NCI-H1092 (cell line): Measurements from ENCODE around the gene SPRY4.
"Not testable (repeated sequence)": the region's sequence is repeated elsewhere in the genome, so short reads cannot be mapped to it uniquely, and the experiment has no call there.

Experiments
- DNase-seq: peaks from one replicate; lab custom pipeline; 2025; lab: John Stamatoyannopoulos, UW

SPRY4 gene

DNA sequence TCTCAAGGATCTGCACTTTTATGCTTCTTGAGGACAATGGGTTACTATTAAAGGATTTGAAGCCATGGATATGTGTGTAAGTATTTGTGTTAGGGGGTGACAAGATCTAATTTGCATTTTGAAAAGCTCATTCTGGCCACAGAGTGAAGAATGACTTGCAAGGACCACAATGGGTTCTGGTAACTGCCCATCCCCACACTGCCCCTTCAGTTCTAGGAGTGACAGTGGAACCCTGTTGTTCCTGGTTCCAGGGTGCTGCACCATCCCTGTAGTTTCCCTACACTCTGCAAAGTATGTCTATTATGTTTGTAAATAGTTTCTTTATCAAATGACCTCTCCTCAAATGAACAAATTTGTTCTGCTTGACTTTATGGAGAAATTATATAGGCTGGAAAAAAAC is 9.7 kb upstream of the SPRY4 start:
- no peak for DNase-seq

GRCh38 chr5:142333749-142334148 is 8.9 kb upstream of the SPRY4 start:
- not testable (repeated sequence) for DNase-seq

- DNase-seq = no peak
Measured at GRCh38 chr5:142330444-142330843, 5.6 kb upstream of the SPRY4 start.

GRCh38 chr5:142330026-142330425 is 5.2 kb upstream of the SPRY4 start:
- no peak for DNase-seq

GRCh38 chr5:142327111-142327842 is 2.5 kb upstream of the SPRY4 start:
- no peak for DNase-seq

- DNase-seq = no peak
Measured at GRCh38 chr5:142326480-142326938, 1.7 kb upstream of the SPRY4 start.

DNA sequence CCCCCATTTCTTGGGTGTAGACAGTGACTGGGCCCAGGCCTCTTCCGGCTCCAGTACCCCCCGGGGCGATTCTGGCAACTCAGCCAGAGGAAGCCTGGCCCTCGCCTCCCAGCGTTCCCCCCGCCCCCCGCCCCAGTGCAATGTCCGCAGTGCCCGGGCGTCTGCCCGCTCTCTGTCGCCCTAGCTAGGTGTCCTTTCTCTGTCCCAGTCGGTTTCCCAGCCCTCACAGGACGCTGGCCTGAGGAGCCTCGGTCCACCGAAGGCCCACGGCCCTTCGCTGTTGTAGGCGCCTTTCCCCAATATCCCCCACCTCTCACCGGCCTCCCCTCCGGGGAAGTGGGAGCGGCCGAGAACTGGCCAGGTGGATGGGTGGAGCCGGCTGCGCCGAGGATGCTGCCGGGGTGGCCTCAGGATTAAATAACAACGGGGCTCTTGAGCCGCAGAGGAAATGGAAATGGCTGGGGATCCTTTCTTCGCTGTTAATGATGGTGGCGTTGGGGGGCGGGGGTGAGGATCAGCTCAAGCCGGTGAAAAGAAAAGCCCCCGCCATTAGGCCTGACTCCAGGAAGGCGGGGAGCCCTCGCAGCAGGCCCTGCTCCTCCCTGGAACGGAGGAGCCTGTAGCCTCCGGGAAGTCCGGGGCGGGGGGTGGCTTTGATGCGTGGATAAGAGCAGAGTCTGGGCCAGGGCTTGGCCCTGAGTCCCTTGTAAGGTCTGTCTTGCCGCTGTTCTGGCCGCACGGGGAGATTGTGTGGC is 1.1 kb upstream of the SPRY4 start:
- DNase-seq = peak; percentile 21

DNA sequence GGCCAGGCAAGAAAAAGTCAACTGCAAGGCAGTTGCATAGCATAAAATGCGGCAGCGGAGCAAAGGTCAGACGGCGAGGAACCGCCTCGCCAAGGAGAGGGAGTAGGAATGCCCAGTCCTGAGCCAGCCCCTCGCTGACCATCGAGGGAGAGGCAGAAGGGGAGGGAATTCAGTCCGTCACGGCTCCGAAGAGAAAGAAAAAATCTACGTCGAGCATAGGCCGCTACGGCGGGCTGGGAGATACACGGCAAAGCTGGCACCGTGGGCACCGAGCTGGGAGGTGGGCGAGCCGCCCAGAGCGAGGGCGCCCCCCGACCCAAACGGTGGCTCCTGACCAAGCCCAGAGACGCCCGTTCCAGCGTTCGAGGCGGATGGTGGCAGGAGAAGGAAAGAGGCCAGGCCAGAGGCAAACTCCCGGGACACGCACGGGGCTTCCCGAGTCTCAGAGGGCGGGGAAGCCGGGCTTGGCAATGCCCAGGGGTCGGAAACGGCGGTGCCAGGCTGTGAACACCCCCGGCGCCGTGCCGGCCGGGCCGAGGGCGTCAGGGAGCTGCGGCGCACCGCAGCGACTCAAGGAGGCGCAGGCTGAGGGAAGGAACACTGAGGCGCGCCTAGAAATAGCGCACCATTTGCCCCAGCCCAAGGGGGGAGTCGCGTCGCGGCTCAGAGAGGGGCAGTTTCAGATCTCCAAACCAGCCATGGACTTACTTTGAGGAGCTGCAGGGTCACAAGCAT is 518 bp downstream of the SPRY4 start:
- DNase-seq = no peak

- DNase-seq = no peak
Measured at GRCh38 chr5:142323480-142324135, 1.2 kb downstream of the SPRY4 start.

GRCh38 chr5:142322747-142323479 is 1.9 kb downstream of the SPRY4 start:
- DNase-seq = no peak

DNA sequence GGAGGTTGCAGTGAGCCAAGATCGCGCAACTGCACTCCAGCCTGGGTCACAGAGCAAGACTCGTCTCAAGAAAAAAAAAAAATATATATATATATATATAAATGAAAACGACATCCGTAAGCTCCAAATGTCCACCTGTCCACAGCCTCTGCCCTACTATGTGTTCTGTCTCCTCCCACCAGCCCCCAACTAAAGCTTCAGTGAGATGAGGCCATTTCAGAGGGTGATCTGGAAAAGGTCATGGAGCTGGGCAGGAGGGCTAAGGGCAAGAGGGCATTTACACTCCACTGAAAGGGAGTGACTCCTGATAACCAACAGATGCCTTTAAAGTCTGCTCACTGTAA is 2.4 kb downstream of the SPRY4 start:
- no peak for DNase-seq

DNA sequence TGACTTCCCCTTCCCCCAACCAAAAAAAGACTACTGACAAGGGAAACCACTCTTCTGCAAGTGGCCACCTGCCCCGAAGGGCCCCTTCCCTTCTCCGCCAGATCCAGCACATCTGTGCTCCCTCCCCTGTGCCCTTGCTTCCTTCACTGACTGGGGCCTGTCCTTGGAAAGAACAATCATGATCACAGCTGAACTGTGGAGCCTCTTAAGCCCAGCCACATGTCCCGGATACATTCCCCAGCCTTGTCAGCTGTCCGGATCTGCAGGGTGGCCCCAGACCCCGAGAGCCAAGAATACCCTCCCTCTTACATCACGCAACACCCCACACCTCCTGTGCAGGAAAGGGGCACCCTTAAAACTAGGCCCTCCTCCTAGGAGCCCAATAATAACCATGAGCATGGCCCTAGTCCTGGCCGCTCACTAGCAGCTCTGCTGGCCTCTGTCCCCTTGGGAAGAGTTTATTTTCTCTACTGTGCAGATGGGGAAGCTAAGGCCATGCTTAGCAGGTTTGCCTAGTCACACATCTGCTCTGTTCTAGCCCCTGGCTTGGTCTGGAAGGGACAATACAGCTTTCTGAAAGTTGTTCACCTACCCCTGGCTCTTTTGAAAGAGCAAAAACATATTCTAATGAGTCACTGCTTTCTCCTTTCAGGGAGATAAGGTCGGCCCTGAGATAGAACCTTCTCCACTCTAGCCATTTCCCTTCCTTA is 3.8 kb downstream of the SPRY4 start:
- DNase-seq = no peak

- DNase-seq = no peak
Measured at GRCh38 chr5:142320430-142320738, 4.4 kb downstream of the SPRY4 start.

- no peak for DNase-seq
Measured at GRCh38 chr5:142319560-142320429, 5.0 kb downstream of the SPRY4 start.

DNA sequence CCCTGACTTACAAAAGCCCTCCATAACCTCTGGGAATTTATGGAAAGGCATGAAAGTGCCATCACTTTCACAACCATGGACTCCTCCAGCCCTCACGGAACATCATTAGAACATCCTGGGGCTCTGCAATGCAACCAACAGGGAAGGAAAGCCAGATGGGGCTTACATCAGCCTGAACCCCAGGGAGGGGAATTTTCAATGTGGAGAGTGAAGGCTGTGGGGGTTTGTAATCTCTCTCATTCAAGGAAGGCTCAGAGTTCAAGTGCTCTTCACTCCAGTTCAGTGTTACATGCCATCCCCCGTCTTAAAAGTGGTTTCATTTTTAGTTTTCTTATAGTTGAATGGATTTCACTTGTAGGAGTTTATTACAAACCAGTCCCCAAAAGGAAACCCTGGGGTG is 5.7 kb downstream of the SPRY4 start:
- no peak for DNase-seq

- DNase-seq = no peak
Measured at GRCh38 chr5:142317753-142318152, 7.1 kb downstream of the SPRY4 start.

- no peak for DNase-seq
Measured at GRCh38 chr5:142317173-142317572, 7.6 kb downstream of the SPRY4 start.

DNA sequence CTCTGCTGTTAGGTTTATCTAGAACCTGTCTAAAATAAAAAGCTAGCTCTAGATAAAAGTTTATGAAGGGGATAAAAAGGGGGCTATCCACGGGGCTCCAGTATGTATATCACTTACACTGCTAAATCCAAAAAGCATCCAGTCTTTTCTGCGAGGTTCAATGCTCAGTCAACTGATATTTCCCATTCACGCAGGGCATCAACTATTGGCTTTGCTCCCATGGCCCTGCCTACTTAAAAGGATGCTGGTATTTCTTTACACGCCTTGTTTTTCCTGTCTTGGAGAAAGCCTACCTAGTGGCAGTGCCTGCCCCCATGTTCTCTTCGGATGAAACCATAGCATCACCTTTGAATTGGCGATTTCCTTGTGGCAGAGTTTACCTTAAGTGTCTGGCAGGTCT is 8.1 kb downstream of the SPRY4 start:
- DNase-seq = no peak

- peak; percentile 83 for DNase-seq
Measured at GRCh38 chr5:142316051-142316450, 8.8 kb downstream of the SPRY4 start.
